ENCODE measurements around the gene NHEJ1. TPM values are rescaled to one million over a fixed set of nuclear protein-coding genes. Genes with fewer than 3 reads are reported as not detected.

NHEJ1 gene
- total and polyA plus RNA-seq, 2 of the 13 experiments (the other 11 are each of a cell fraction or from before 2014, with no cell fraction given), result 30.0 to 30.7 TPM

GRCh38 chr2:219045937-219046550 is 114.6 kb downstream of the NHEJ1 start (continued):
- TF ChIP-seq XRCC5 (optimal IDR thresholded peaks at IDR 0.05; ENCODE audit: low read length) (peak; percentile 42), NR1H2 (CRISPR knock-in tag; IDR thresholded peaks at IDR 0.05; ENCODE audit: borderline replicate concordance, low read depth) (no peak), TGIF2 (CRISPR knock-in tag; IDR thresholded peaks at IDR 0.05) (peak; percentile 89), TFE3 (CRISPR knock-in tag; IDR thresholded peaks at IDR 0.05) (peak; percentile 77), ETV6 (CRISPR knock-in tag; conservative IDR thresholded peaks at IDR 0.05) (peak; percentile 90; the same call in 1 of the 2 replicates), ZNF687 (CRISPR knock-in tag; IDR thresholded peaks at IDR 0.05) (no peak), ZNF607 (CRISPR knock-in tag; IDR thresholded peaks at IDR 0.05; ENCODE audit: borderline replicate concordance) (0 out of 2 replicates have a peak, but pooled peaks have one; percentile 47), POGK (CRISPR knock-in tag; conservative IDR thresholded peaks at IDR 0.05) (0 out of 2 replicates have a peak, but pooled peaks have one; percentile 47), ZNF543 (CRISPR knock-in tag; IDR thresholded peaks at IDR 0.05) (0 out of 2 replicates have a peak, but pooled peaks have one; percentile 41), NR2F2 (IDR thresholded peaks at IDR 0.05; ENCODE audit: borderline replicate concordance, low read depth) (no peak), BRD4 (CRISPR knock-in tag; IDR thresholded peaks at IDR 0.05) (no peak), ZFP1 (CRISPR knock-in tag; IDR thresholded peaks at IDR 0.05) (peak; percentile 54; the same call in 1 of the 2 replicates), TEAD3 (CRISPR knock-in tag; optimal IDR thresholded peaks at IDR 0.05; ENCODE audit: borderline replicate concordance) (peak; percentile 43), BATF2 (CRISPR knock-in tag; IDR thresholded peaks at IDR 0.05) (peak; percentile 60; the same call in 1 of the 2 replicates), ATF3 (CRISPR knock-in tag; IDR thresholded peaks at IDR 0.05) (peak; percentile 50; the same call in 1 of the 2 replicates), ARNT (IDR thresholded peaks at IDR 0.05) (no peak), GTF3A (CRISPR knock-in tag; conservative IDR thresholded peaks at IDR 0.05) (no peak), DMTF1 (CRISPR knock-in tag; IDR thresholded peaks at IDR 0.05) (no peak), ZNF773 (CRISPR knock-in tag; IDR thresholded peaks at IDR 0.05; ENCODE audit: borderline replicate concordance) (peak; percentile 66; the same call in 1 of the 2 replicates)

All from HepG2 (cell line).